SK-N-SH (cell line): ENCODE results near the gene ZFPL1. TPM values are rescaled to one million over a fixed set of nuclear protein-coding genes. Genes with fewer than 3 reads are reported as not detected.

ENCODE experiments used
- CTCF ChIA-PET: fragments of 300-600, 350-600 bp; formaldehyde crosslinking; extraction: SDS; loops from one replicate; lab custom pipeline; 2021; lab: Yijun Ruan, JAX
- POLR2A ChIA-PET: fragments of 350-600 bp; sonication (Branson Sonifier 250); formaldehyde crosslinking; extraction: SDS; loops from one replicate; lab custom pipeline; 2020; ENCODE audit warnings: antibody characterized with exemption, inconsistent platforms; lab: Yijun Ruan, JAX
- DNase-seq: peaks from one replicate; pipeline ENCODE4 v3.0.0; 2012
- H2AFZ ChIP-seq: fragments of 200-600 bp; sonication (generic); 2 replicates; pipeline ENCODE4 v1.8.1; 2016; ENCODE audit warnings: antibody characterized with exemption, mild to moderate bottlenecking, low read depth
- H3F3A ChIP-seq: fragments of 200-600 bp; sonication (generic); replicated peaks from 2 replicates; pipeline ENCODE3; 2016; ENCODE audit warnings: antibody characterized with exemption, mild to moderate bottlenecking; ENCODE audit not compliant: insufficient read depth
- H3K27ac ChIP-seq, 2 experiments: fragments of 200-500 bp in 1 of 2; fragments of 200-600 bp in 1 of 2; sonication (Bioruptor generic) in 1 of 2; sonication (generic), shearing (Covaris generic) in 1 of 2; 2 replicates each; pipeline versions ENCODE4 v1.5.1 to v1.6.1; 2014 to 2016; ENCODE audit warnings: low read depth in 2 of 2, inconsistent platforms in 1 of 2, low read length in 1 of 2, mild to moderate bottlenecking in 1 of 2, mixed read lengths in 1 of 2
- H3K27me3 ChIP-seq: fragments of 200-600 bp; sonication (generic), shearing (Covaris generic); 2 replicates; pipeline ENCODE4 v1.6.1; 2016; ENCODE audit warnings: mixed run types; ENCODE audit not compliant: insufficient read depth
- H3K36me3 ChIP-seq, 2 experiments: fragments of 200-500 bp in 1 of 2; fragments of 200-600 bp in 1 of 2; sonication (Bioruptor generic) in 1 of 2; sonication (generic) in 1 of 2; replicated peaks in 1 of 2; 2 replicates each; pipeline versions ENCODE3 to v1.5.1; 2014 to 2016; ENCODE audit warnings: low read length in 1 of 2, mild to moderate bottlenecking in 1 of 2; ENCODE audit not compliant: insufficient read depth in 2 of 2, control insufficient read depth in 1 of 2
- H3K4me1 ChIP-seq, 2 experiments: fragments of 200-500 bp in 1 of 2; fragments of 200-600 bp in 1 of 2; sonication (Bioruptor generic) in 1 of 2; sonication (generic), shearing (Covaris generic) in 1 of 2; 2 replicates each; pipeline versions ENCODE4 v1.5.1 to v1.6.1; 2014 to 2016; ENCODE audit warnings: low read depth in 1 of 2, low read length in 1 of 2, mixed run types in 1 of 2; ENCODE audit not compliant: insufficient read depth in 2 of 2, control insufficient read depth in 1 of 2
- H3K4me2 ChIP-seq: fragments of 200-600 bp; sonication (generic), shearing (Covaris generic); 2 replicates; pipeline ENCODE4 v1.6.1; 2017; ENCODE audit warnings: mixed run types
- H3K4me3 ChIP-seq, 2 experiments: fragments of 200-500 bp in 1 of 2; fragments of 200-600 bp in 1 of 2; sonication (Bioruptor generic) in 1 of 2; sonication (generic), shearing (Covaris generic) in 1 of 2; 2 replicates each; pipeline versions ENCODE4 v1.5.1 to v1.8.1; 2014 to 2016; ENCODE audit warnings: low read depth in 2 of 2, inconsistent platforms in 1 of 2, low read length in 1 of 2, mild to moderate bottlenecking in 1 of 2, mixed read lengths in 1 of 2, moderate library complexity in 1 of 2
- H3K79me2 ChIP-seq: fragments of 200-600 bp; sonication (generic); 2 replicates; pipeline ENCODE4 v1.8.1; 2017; ENCODE audit warnings: mild to moderate bottlenecking; ENCODE audit not compliant: insufficient read depth
- H3K9ac ChIP-seq: fragments of 200-600 bp; sonication (generic); 2 replicates; pipeline ENCODE4 v1.6.1; 2017; ENCODE audit warnings: mixed run types
- H3K9me2 ChIP-seq: fragments of 200-600 bp; sonication (generic); 2 replicates; pipeline ENCODE4 v1.6.1; 2017; ENCODE audit warnings: mixed run types
- H3K9me3 ChIP-seq: fragments of 200-600 bp; sonication (generic); 2 replicates; pipeline ENCODE4 v1.6.1; 2017; ENCODE audit warnings: mixed run types, mild to moderate bottlenecking, moderate library complexity
- H4K20me1 ChIP-seq: fragments of 200-600 bp; sonication (generic); 2 replicates; pipeline ENCODE4 v1.6.1; 2017; ENCODE audit warnings: mild to moderate bottlenecking, mixed run types; ENCODE audit not compliant: insufficient read depth
- CHD2 ChIP-seq: fragments of 150-350 bp; IDR thresholded peaks from 2 replicates; pipeline ENCODE4 v1.6.1; 2018; ENCODE audit warnings: low read length; ENCODE audit not compliant: partially characterized antibody
- FOXJ3 ChIP-seq: sonication (generic); formaldehyde crosslinking; IDR thresholded peaks from 2 replicates; pipeline ENCODE4 v1.5.1; 2020; ENCODE audit warnings: mild to moderate bottlenecking, missing genetic modification reagents
- FOXM1 ChIP-seq: IDR thresholded peaks from 2 replicates; pipeline ENCODE4 v1.4.0; 2012; ENCODE audit warnings: low read depth, mild to moderate bottlenecking
- JUND ChIP-seq: IDR thresholded peaks from 2 replicates; pipeline ENCODE4 v1.4.0; 2012
- MEF2A ChIP-seq: IDR thresholded peaks from 2 replicates; pipeline ENCODE4 v1.4.0; 2012; ENCODE audit warnings: low read depth, borderline replicate concordance
- PBX3 ChIP-seq: IDR thresholded peaks from 2 replicates; pipeline ENCODE4; 2012
- RCOR1 ChIP-seq: fragments of 150-350 bp; IDR thresholded peaks from 2 replicates; pipeline ENCODE4 v1.6.1; 2017; ENCODE audit warnings: antibody characterized with exemption, low read length
- REST ChIP-seq: IDR thresholded peaks from 2 replicates; pipeline ENCODE4 v1.6.1; 2012; ENCODE audit warnings: mild to moderate bottlenecking, low read depth, low read length, moderate library complexity
- RFX5 ChIP-seq: IDR thresholded peaks from 2 replicates; pipeline ENCODE4 v1.6.1; 2012; ENCODE audit warnings: mild to moderate bottlenecking, improper control_type of control experiment, low read length
- RXRA ChIP-seq: IDR thresholded peaks from 2 replicates; pipeline ENCODE4 v1.4.0; 2012; ENCODE audit warnings: low read depth, mild to moderate bottlenecking, borderline replicate concordance
- SIN3A ChIP-seq: IDR thresholded peaks from 2 replicates; pipeline ENCODE4 v1.6.1; 2012; ENCODE audit warnings: low read depth, mild to moderate bottlenecking, low read length, moderate library complexity, borderline replicate concordance
- TAF1 ChIP-seq: IDR thresholded peaks from 2 replicates; pipeline ENCODE4 v1.6.1; 2012; ENCODE audit warnings: low read depth, mild to moderate bottlenecking, low read length, moderate library complexity, borderline replicate concordance
- USF1 ChIP-seq: IDR thresholded peaks from 2 replicates; pipeline ENCODE4 v1.4.0; 2012; ENCODE audit warnings: low read depth, borderline replicate concordance
- USF2 ChIP-seq: fragments of 150-350 bp; IDR thresholded peaks from 2 replicates; pipeline ENCODE4 v1.6.1; 2017; ENCODE audit warnings: antibody characterized with exemption, low read length, low read depth, borderline replicate concordance
- YY1 ChIP-seq: IDR thresholded peaks from 2 replicates; pipeline ENCODE4 v1.4.0; 2012; ENCODE audit warnings: low read depth, mild to moderate bottlenecking
- ZBTB33 ChIP-seq: IDR thresholded peaks from 2 replicates; pipeline ENCODE4 v1.4.0; 2012; ENCODE audit warnings: low read depth, borderline replicate concordance
- WGBS: methylation state at CpG from one replicate; pipeline ENCODE4 v1.1.6; 2017; ENCODE audit warnings: low lambda C conversion rate; 5-methylcytosine and 5-hydroxymethylcytosine counted together
- polyA plus RNA-seq, 3 experiments: library from polyadenylated mRNA; depleted of rRNA; stranded (reverse); fragments of >200 nt; gene quantifications; 2 replicates each; pipeline ENCODE4 v1.2.3, GENCODE V29; 2012

Gene ZFPL1
- polyA plus RNA-seq, 1 of the 3 experiments (the other 2 are of a cell fraction), result 75.9 TPM

DNA sequence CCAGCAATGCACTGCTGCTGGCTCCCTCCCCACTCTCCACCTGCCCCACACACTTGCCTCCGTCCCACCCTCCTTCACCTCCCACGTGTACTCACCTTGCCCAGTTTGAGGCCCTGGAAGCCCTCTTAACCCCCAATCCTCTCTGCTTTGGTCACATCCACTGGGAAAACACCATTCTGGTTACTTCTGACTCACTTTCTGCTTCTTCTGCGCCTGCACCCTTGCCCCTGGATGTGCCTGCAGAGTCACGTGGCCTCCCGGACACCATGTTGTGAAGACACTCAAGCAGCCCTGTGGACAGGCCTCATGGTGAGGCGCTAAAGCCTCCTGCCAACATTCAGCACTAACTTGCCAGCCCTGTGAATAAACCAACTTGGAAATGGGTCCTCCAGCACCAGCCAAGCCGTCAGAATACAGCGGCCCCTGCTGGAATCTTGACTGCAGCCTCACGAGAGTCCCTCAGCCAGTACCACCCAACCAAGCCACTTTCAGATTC is 23.1 kb upstream of the ZFPL1 start:
- Histone ChIP-seq H2AFZ (no peak overlapping the region), H3K27ac (no peak overlapping the region), H3K9me3 (no peaks in the 10 kb centered on the region), H3K79me2 (no peaks in the 10 kb centered on the region), H4K20me1 (no peaks in the 10 kb centered on the region), H3K9me2 (no peaks in the 10 kb centered on the region), H3K4me3 (no peak overlapping the region), H3K9ac (no peak overlapping the region), H3K4me1 (no peaks in the 10 kb centered on the region; a peak in 1 of 4 replicates), H3K36me3 (no peaks in the 10 kb centered on the region), H3K27me3 (no peaks in the 10 kb centered on the region), H3F3A (no peaks in the 10 kb centered on the region), H3K4me2 (no peak overlapping the region)
- TF ChIP-seq RCOR1 (no peak), SIN3A (no peak), USF2 (no peak), YY1 (no peak), JUND (no peak), USF1 (no peak), REST (no peak), ZBTB33 (no peak), MEF2A (no peak)
- 77% methylated on average over 8 of the region's 9 CpGs for WGBS
- ChIA-PET CTCF (no interaction called here), POLR2A (no interaction called here)
- DNase-seq, result no peak

DNA sequence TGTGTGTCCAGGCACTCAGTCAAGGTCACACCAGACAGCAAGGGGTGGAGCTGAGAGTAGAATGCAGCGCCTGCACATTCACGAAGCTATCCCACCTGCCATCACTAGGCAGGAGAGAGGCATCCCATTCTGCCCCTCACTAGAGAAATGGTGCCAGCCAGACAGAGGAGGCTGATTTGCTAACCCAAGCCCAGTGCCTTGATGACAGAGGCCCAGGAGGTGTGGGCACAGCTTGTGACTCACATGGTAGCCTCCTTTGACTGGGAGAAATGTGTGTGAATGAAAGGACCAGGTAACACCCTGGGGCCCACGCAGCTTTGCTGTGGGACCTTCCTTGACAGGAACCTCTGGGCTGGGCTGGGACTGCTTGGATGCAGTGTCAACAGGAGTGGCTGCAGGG is 20.5 kb upstream of the ZFPL1 start:
- no peaks in the 10 kb centered on the region for H3K79me2 ChIP-seq
- no peak overlapping the region for H3K9ac ChIP-seq
- ChIA-PET CTCF (interaction anchor here (0.6 to 1.7 kb wide), 3 partner anchors 12 to 49 kb away, joined by 3 to 6 read pairs (median 4); partner anchors contain the start of genes ARL2 and SAC3D1), POLR2A (no interaction called here)
- 69% methylated on average over 1 of the region's 3 CpGs for WGBS
- DNase-seq, result no peak
- H4K20me1 ChIP-seq, result no peaks in the 10 kb centered on the region
- H3K9me2 ChIP-seq, result no peaks in the 10 kb centered on the region
- H3F3A ChIP-seq, result no peaks in the 10 kb centered on the region
- H3K9me3 ChIP-seq, result no peaks in the 10 kb centered on the region
- H3K27ac ChIP-seq, result no peak overlapping the region
- no peaks in the 10 kb centered on the region for H3K27me3 ChIP-seq
- no peaks in the 10 kb centered on the region for H3K36me3 ChIP-seq
- H3K4me2 ChIP-seq, result no peak overlapping the region
- no peaks in the 10 kb centered on the region; a peak in 1 of 4 replicates for H3K4me1 ChIP-seq
- no peak overlapping the region for H2AFZ ChIP-seq
- no peak overlapping the region for H3K4me3 ChIP-seq
- TF ChIP-seq TAF1 (no peak), PBX3 (no peak), CHD2 (no peak), FOXM1 (no peak), FOXJ3 (CRISPR knock-in tag) (no peak), JUND (no peak), RFX5 (no peak), RXRA (no peak), USF1 (no peak), MEF2A (no peak)
